Endothelial cell of umbilical vein (primary cell): ENCODE measurements around the gene ADGB. TPM values are rescaled to one million over a fixed set of nuclear protein-coding genes. Genes with fewer than 3 reads are reported as not detected.

ENCODE experiments used
- BruUV-seq: library from RNA; stranded (reverse); fragments of 400-500 nt; replicated peaks from 2 replicates; lab custom pipeline; 2021; lab: Mats Ljungman, UMichigan
- CTCF ChIA-PET: fragments of 300-600, 350-600 bp; sonication (Branson Sonifier 250); formaldehyde crosslinking; loops from one replicate; lab custom pipeline; 2021; ENCODE audit warnings: antibody characterized with exemption, inconsistent platforms; lab: Charles Lee
- POLR2A ChIA-PET: fragments of 300-600, 350-600 bp; sonication (Branson Sonifier 250); formaldehyde crosslinking; loops from one replicate; lab custom pipeline; 2021; ENCODE audit warnings: antibody characterized with exemption, inconsistent platforms; lab: Charles Lee
- DNase-seq: peaks from one replicate; pipeline ENCODE4 v3.0.0-alpha.2; 2011; ENCODE audit warnings: low read depth, low spot score
- FAIRE-seq: peaks from 2 replicates; lab custom pipeline; 2011; peaks lifted over from hg19 to GRCh38; lab: Jason Lieb, UNC
- H2AFZ ChIP-seq: 2 replicates; pipeline ENCODE4 v1.6.0; 2012; ENCODE audit warnings: low read depth, low read length, control low read depth, inconsistent platforms
- H3K27ac ChIP-seq: 2 replicates; pipeline ENCODE4 v1.5.1; 2011; ENCODE audit warnings: low read depth, mild to moderate bottlenecking, control low read depth, low read length, moderate library complexity; ENCODE audit not compliant: insufficient read depth
- H3K27me3 ChIP-seq, 2 experiments: 2 replicates each; pipeline versions ENCODE4 v1.6.0 to v1.6.1; 2011; ENCODE audit warnings: low read length in 2 of 2, mixed read lengths in 1 of 2; ENCODE audit not compliant: control insufficient read depth in 2 of 2, insufficient read depth in 2 of 2
- H3K36me3 ChIP-seq, 2 experiments: 2 replicates in 1 of 2; 3 replicates in 1 of 2; pipeline ENCODE4 v1.5.1; 2011; ENCODE audit warnings: low read length in 2 of 2, mild to moderate bottlenecking in 1 of 2, moderate library complexity in 1 of 2; ENCODE audit not compliant: control insufficient read depth in 2 of 2, insufficient read depth in 2 of 2; ENCODE audit errors: extremely low read depth in 1 of 2
- H3K4me1 ChIP-seq: 3 replicates; pipeline ENCODE4 v1.5.1; 2011; ENCODE audit warnings: mild to moderate bottlenecking, low read length; ENCODE audit not compliant: control insufficient read depth, insufficient read depth; ENCODE audit errors: extremely low read depth
- H3K4me2 ChIP-seq: 2 replicates; pipeline ENCODE4 v1.6.1; 2011; ENCODE audit warnings: low read length, control low read depth, mixed read lengths; ENCODE audit not compliant: insufficient read depth
- H3K4me3 ChIP-seq, 3 experiments: fragments of 200-600 bp in 1 of 3; sonication (generic), shearing (Covaris generic) in 1 of 3; replicated peaks in 1 of 3; 2 replicates each; pipeline ENCODE4 v1.5.1; 2011 to 2016; ENCODE audit warnings: control low read depth in 3 of 3, low read length in 3 of 3, mild to moderate bottlenecking in 2 of 3, inconsistent platforms in 1 of 3, low read depth in 1 of 3, moderate library complexity in 1 of 3; ENCODE audit not compliant: insufficient read depth in 1 of 3
- H3K79me2 ChIP-seq: 2 replicates; pipeline ENCODE4 v1.6.0; 2012; ENCODE audit warnings: low read length, inconsistent platforms; ENCODE audit not compliant: control insufficient read depth, insufficient read depth
- H3K9ac ChIP-seq: replicated peaks from 2 replicates; pipeline ENCODE3; 2011; ENCODE audit warnings: low read length, control low read depth; ENCODE audit not compliant: insufficient read depth; ENCODE audit errors: extremely low read depth
- H3K9me1 ChIP-seq: replicated peaks from 3 replicates; pipeline ENCODE4 v1.6.0; 2011; ENCODE audit warnings: mild to moderate bottlenecking, low read length; ENCODE audit not compliant: control insufficient read depth, insufficient read depth; ENCODE audit errors: extremely low read depth
- H3K9me3 ChIP-seq: replicated peaks from 2 replicates; pipeline ENCODE4 v1.5.1; 2012; ENCODE audit warnings: low read length, inconsistent platforms; ENCODE audit not compliant: control insufficient read depth, insufficient read depth
- H4K20me1 ChIP-seq: replicated peaks from 2 replicates; pipeline ENCODE3; 2011; ENCODE audit warnings: mild to moderate bottlenecking, low read length; ENCODE audit not compliant: control insufficient read depth, insufficient read depth; ENCODE audit errors: extremely low read depth
- EZH2 ChIP-seq: IDR thresholded peaks from 2 replicates; pipeline ENCODE4 v1.6.1; 2012; ENCODE audit warnings: borderline replicate concordance, low read depth, mild to moderate bottlenecking, moderate library complexity, low read length, inconsistent platforms; ENCODE audit not compliant: severe bottlenecking
- FOS ChIP-seq: IDR thresholded peaks from 2 replicates; pipeline ENCODE4 v1.6.1; 2011; ENCODE audit warnings: mild to moderate bottlenecking, low read length, moderate library complexity, borderline replicate concordance; ENCODE audit not compliant: insufficient read depth
- GATA2 ChIP-seq: IDR thresholded peaks from 2 replicates; pipeline ENCODE4 v1.7.0; 2011; ENCODE audit warnings: low read depth, mild to moderate bottlenecking, moderate library complexity, mixed read lengths, low read length; ENCODE audit not compliant: insufficient read length, insufficient read depth
- JUN ChIP-seq: IDR thresholded peaks from 2 replicates; pipeline ENCODE4 v1.6.1; 2011; ENCODE audit warnings: borderline replicate concordance, low read depth; ENCODE audit not compliant: insufficient read length, insufficient read depth
- MYC ChIP-seq: IDR thresholded peaks from one replicate; pipeline ENCODE4 v1.6.1; 2011; ENCODE audit warnings: mild to moderate bottlenecking, low read depth, low read length
- POLR2A ChIP-seq: IDR thresholded peaks from 2 replicates; pipeline ENCODE4 v1.6.1; 2012; ENCODE audit warnings: low read depth, mild to moderate bottlenecking, control low read depth, low read length
- POLR2AphosphoS5 ChIP-seq: IDR thresholded peaks from 2 replicates; pipeline ENCODE4 v1.6.1; 2012; ENCODE audit warnings: low read depth, mild to moderate bottlenecking, control low read depth, low read length, moderate library complexity; ENCODE audit not compliant: insufficient read depth
- dilution Hi-C: fragments of 300-500 bp; cut with MboI; formaldehyde crosslinking; loops from one replicate; pipeline ENCODE4 v1.15.0; 2019; ENCODE audit warnings: low sequenced_read_pairs; ENCODE audit not compliant: extremely low pct_ligation_motif_present
- intact Hi-C: fragments of 100-400 bp; cut with micrococcal nuclease; formaldehyde crosslinking; loops from one replicate; pipeline ENCODE4 v1.10.0; 2022
- polyA plus RNA-seq, 4 experiments: library from polyadenylated mRNA; depleted of rRNA in 3 of 4; stranded (reverse) in 3 of 4; unstranded in 1 of 4; fragments of >200 nt; gene quantifications; 2 replicates each; pipeline versions ENCODE4 v1.2.1 to v1.2.3, GENCODE V29; 2011 to 2012; ENCODE audit warnings: missing spikeins in 1 of 4
- total RNA-seq: library from RNA; stranded (reverse); gene quantifications from 2 replicates; pipeline ENCODE4 v1.2.3, GENCODE V29; 2021
- TF ChIP-seq, protein P1 (sequence below): IDR thresholded peaks from 2 replicates; pipeline ENCODE4 v1.6.1; 2011; ENCODE audit not compliant: insufficient read depth, insufficient read length
- TF ChIP-seq, protein P2 (sequence below), 2 donors: IDR thresholded peaks; 1 replicate in 1 of 2; 2 replicates in 1 of 2; pipeline ENCODE4 v1.5.1; 2011; ENCODE audit warnings: low read length in 2 of 2, mild to moderate bottlenecking in 2 of 2, moderate library complexity in 2 of 2, control low read depth in 1 of 2, inconsistent platforms in 1 of 2, low read depth in 1 of 2; ENCODE audit not compliant: insufficient read depth in 1 of 2; ENCODE audit errors: extremely low read depth in 1 of 2

Gene ADGB
- total and polyA plus RNA-seq, 2 donors (not counting 3 experiments of a cell fraction or from before 2014, with no cell fraction given) = not detected

DNA sequence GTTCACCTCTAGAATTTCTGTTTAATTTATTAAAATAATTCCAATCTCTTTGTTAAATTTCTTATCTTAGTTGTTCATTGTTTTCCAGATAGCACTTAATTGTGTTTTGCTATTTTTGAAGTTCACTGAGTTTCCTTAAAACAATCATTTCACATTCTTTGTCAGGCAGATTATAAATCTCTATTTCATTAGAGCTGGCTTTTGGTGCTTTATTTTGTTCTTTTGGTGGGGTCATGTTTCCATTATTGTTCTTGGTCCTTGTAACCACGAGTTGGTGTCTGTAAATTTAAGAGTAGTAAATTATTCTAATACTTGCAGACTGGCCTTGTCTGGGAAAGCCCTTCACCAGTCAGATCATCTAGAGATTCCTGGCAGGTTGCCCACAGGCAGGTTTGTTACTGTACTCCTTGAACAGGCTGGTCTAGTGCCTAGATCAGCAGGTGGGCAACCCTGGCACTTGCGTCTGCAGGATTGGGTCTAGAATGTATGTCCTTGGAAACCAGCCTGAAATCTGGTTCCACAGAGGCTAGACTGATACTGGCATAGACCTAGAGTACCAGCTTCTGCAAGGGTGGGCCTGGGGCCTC is 110.4 kb downstream of the ADGB start:
- FAIRE-seq (no peak), DNase-seq (no peak)
- H3K9me3 ChIP-seq = no peaks in the 10 kb centered on the region
- dilution Hi-C loops (no loop called here), intact Hi-C loops (no loop called here)
- H3K4me3 ChIP-seq = no peak overlapping the region
- H3K27me3 ChIP-seq = peaks cover 0 to 3% of the 10 kb centered on the region in 2 experiments
- no peak overlapping the region for H3K27ac ChIP-seq
- ChIA-PET POLR2A (no interaction called here), CTCF (no interaction called here)
- H3K4me2 ChIP-seq = no peak overlapping the region
- H3K36me3 ChIP-seq = no peaks in the 10 kb centered on the region
- TF ChIP-seq FOS = no peak
- TF ChIP-seq JUN = no peak
- TF ChIP-seq, protein P1, sequence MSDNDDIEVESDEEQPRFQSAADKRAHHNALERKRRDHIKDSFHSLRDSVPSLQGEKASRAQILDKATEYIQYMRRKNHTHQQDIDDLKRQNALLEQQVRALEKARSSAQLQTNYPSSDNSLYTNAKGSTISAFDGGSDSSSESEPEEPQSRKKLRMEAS = no peak
- TF ChIP-seq, protein P2, sequence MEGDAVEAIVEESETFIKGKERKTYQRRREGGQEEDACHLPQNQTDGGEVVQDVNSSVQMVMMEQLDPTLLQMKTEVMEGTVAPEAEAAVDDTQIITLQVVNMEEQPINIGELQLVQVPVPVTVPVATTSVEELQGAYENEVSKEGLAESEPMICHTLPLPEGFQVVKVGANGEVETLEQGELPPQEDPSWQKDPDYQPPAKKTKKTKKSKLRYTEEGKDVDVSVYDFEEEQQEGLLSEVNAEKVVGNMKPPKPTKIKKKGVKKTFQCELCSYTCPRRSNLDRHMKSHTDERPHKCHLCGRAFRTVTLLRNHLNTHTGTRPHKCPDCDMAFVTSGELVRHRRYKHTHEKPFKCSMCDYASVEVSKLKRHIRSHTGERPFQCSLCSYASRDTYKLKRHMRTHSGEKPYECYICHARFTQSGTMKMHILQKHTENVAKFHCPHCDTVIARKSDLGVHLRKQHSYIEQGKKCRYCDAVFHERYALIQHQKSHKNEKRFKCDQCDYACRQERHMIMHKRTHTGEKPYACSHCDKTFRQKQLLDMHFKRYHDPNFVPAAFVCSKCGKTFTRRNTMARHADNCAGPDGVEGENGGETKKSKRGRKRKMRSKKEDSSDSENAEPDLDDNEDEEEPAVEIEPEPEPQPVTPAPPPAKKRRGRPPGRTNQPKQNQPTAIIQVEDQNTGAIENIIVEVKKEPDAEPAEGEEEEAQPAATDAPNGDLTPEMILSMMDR (IDR thresholded peaks at IDR 0.05; ENCODE audit: extremely low read depth in 1 of 2, insufficient read depth in 1 of 2, low read depth in 1 of 2, low read length in 2 of 2) = no peak
- no peak for TF ChIP-seq POLR2A
- no peak for TF ChIP-seq POLR2AphosphoS5
- TF ChIP-seq MYC = no peak
- TF ChIP-seq EZH2 = no peak
- no peak for TF ChIP-seq GATA2
- BruUV-seq = no TSS peak
- H3K9me1 ChIP-seq = no peaks in the 10 kb centered on the region
- no peak overlapping the region for H3K9ac ChIP-seq
- H3K79me2 ChIP-seq = no peaks in the 10 kb centered on the region
- no peaks in the 10 kb centered on the region for H4K20me1 ChIP-seq
- H2AFZ ChIP-seq = no peak overlapping the region
- no peaks in the 10 kb centered on the region for H3K4me1 ChIP-seq
